ELR (cell line): ENCODE results near the gene SLC35D2.
"Not testable (repeated sequence)": the region's sequence is repeated elsewhere in the genome, so short reads cannot be mapped to it uniquely, and the experiment has no call there.

Experiments
- DNase-seq: peaks from one replicate; pipeline ENCODE4 v3.0.0-alpha.2; 2015; ENCODE audit warnings: low read depth

The SLC35D2 gene

GRCh38 chr9:96400132-96400910 is 16.8 kb upstream of the SLC35D2 start:
- DNase-seq, result no peak

- DNase-seq, result no peak
Observed at GRCh38 chr9:96399325-96399633, 15.8 kb upstream of the SLC35D2 start.

DNA sequence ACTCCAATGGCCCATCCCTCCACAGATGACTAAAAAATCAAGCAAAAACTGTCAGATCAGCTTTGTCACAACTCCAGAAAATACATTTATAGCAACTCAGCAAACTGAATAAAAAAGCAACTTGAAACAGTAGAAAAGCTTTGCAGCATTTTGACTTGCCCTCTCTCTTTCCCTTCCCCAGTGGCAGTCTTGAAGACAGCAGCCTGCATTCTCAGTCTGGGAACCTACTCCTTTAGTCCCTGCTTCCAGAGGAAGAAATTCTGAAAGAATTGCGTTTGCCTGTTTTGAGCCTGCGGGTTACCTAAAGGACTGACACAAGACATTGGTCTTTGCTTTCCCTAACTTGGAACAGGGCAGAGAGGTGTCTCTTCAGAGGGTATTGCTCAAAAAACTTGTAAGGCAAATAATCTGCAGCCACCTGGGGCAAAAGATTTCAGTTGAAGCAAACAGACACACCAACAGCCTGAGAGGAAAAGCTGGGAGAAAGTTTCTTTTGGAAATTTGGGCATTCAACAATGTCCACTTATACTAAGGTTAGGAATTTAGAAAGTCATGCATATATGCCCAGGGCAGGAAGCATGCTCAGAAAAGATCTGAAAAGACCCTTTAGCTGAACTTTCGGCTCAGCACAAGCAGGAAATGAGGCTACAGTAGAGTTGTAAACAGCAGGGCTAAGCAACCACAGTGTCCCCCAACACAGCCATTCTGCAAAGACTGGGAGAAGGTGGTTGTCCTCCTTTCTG is 15.2 kb upstream of the SLC35D2 start:
- DNase-seq, result no peak

GRCh38 chr9:96395964-96396363 is 12.5 kb upstream of the SLC35D2 start:
- no peak for DNase-seq

- no peak for DNase-seq
Observed at GRCh38 chr9:96394832-96395496, 11.5 kb upstream of the SLC35D2 start.

- no peak for DNase-seq
Observed at GRCh38 chr9:96392263-96392662, 8.8 kb upstream of the SLC35D2 start.

GRCh38 chr9:96391021-96391765 is 7.7 kb upstream of the SLC35D2 start:
- no peak for DNase-seq

DNA sequence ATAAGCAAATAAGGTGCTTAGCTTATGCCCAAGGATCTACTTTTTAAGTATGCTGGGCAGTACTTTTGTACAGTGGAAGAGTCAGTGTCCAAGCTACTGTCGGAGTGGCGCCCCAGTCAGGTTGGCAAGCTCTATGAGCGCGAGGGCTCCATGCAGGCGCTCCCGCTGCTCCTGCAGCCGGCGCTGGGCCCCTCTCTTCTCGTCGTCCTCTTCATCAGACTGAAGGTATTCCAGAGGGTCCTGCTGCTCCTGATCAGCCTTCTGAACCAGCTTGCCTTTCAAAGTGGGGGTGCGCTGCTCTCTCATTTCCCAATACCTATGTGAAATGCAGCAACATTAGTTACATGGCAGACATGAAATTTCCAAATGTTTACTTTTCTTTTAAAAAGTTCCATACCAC is 4.6 kb upstream of the SLC35D2 start:
- DNase-seq, result no peak

DNA sequence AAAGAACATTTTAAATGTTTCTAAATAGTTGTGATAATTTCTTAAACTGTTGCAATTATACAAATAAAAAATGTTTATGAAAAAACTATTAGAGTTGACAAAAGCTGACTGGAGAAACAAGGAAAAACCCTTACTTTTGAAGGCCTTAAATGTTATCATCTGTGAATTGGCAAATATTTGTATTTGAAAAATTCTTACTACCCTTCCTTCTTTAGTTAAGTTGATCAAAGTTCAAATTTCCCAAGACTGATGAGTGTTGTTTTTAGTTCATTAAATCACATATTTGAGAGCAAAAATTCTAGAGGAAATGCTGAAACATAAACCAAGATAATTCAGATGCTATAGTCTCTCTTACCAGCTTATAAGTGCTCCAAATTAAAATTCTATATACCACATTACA is 2.6 kb upstream of the SLC35D2 start:
- DNase-seq, result no peak

- no peak for DNase-seq
Observed at GRCh38 chr9:96382839-96383164, 709 bp downstream of the SLC35D2 start.

GRCh38 chr9:96382175-96382574 is 1.3 kb downstream of the SLC35D2 start:
- peak; percentile 64 for DNase-seq

- DNase-seq, result no peak
Observed at GRCh38 chr9:96381696-96382095, 1.8 kb downstream of the SLC35D2 start.

GRCh38 chr9:96381125-96381524 is 2.4 kb downstream of the SLC35D2 start:
- DNase-seq, result no peak

DNA sequence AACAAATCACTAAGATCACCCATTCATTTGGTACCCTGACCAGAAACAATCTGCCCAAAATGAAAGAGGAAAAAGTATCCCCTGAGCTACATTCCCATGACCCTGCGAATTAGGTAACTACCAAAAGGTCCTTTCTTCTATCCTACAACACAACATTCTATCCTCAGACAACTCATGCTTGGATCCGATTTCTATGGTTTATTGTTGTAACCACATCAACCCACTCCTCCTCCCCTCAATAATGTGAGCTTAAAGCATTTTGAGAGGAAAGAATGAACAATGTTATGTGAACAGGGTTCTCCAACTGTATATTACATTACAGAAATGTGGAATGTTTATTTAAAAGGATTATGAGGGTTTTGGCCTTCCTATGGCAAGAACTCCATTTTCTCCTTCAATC is 4.0 kb downstream of the SLC35D2 start:
- no peak for DNase-seq

GRCh38 chr9:96378187-96378586 is 5.3 kb downstream of the SLC35D2 start:
- DNase-seq, result no peak

DNA sequence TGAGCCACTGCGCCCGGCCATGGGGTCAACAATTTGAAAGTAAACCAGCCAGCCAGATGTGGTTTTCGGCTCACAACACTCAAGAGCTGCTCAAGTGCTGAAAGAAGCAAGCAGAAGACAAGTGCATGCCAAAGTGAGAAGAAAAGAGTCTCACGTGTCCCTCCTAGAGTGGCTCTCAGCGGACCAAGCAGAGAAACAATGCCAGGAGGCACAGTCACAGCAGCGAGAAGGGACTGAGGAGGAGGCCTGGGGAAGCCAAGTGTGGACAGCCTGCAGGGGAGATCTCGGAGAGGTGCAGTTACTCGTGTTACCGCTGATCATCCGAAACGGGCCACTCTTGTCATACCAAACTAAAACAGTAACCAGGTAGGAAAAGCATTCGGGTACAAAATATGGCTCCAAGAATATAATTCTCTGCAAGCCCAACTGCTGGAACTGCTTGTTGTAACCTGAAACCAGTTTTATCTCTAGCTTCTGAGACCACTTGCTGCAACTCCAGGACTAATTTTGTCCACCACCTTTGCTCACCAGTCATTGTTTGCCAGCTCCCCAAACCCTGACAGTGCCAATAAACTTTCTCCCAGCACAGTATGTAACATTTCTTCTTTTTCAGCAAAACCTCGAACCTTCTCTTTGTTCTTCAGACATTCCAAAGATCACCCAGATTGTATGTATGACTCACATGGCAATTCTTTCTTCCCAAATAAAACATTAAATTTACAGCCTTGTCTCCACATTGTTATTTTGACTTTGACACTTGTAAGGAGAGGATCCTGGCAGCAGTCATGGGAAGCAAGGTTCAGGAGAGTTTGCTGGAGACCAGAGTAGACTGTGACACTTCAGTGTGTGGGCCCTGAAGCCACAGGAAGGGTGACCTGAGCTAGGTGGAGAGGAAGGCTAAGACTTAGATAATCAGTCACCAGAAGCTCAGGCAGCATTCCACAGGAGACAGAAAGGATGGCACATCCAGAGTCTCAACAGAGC is 6.3 kb downstream of the SLC35D2 start:
- DNase-seq, result peak; percentile 52

DNA sequence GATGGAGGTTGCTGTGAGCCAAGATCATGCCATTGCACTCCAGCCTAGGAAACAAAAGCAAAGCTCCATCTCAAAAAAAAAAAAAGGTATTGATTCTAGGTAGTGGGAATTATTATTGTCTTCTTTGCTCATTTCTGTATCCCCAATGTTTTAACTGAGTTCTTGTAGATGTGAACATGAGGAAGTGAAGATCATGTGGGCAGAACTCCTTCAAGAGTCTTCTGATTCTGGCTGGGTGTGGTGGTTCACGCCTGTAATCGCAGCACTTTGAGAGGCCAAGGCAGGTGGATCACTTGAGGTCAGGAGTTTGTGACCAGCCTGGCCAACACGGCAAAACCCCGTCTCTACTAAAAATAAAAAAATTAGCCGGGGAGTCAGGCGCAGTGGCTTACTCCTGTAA is 8.0 kb downstream of the SLC35D2 start:
- DNase-seq, result not testable (repeated sequence)

- no peak for DNase-seq
Observed at GRCh38 chr9:96367943-96368342, 15.6 kb downstream of the SLC35D2 start.

GRCh38 chr9:96363175-96363967 is 20.1 kb downstream of the SLC35D2 start:
- DNase-seq, result no peak

GRCh38 chr9:96362119-96362518 is 21.4 kb downstream of the SLC35D2 start:
- DNase-seq, result not testable (repeated sequence)

GRCh38 chr9:96361668-96362067 is 21.8 kb downstream of the SLC35D2 start:
- DNase-seq, result no peak
